ENCODE data around the gene AGTPBP1. TPM values are rescaled to one million over a fixed set of nuclear protein-coding genes. Genes with fewer than 3 reads are reported as not detected.

AGTPBP1 gene
- total and polyA plus RNA-seq, 2 of the 8 experiments (the other 6 are each of a cell fraction or from before 2014, with no cell fraction given), result 13.4 to 65.2 TPM

- no peak for TF ChIP-seq ZNF274 (IDR thresholded peaks at IDR 0.05; ENCODE audit: borderline replicate concordance, extremely low read depth, low read length)
- no peak for TF ChIP-seq SAP30 (IDR thresholded peaks at IDR 0.05; ENCODE audit: insufficient read depth, insufficient replicate concordance, low read length)
- TF ChIP-seq JUND (IDR thresholded peaks at IDR 0.05; ENCODE audit: low read length), result no peak
- TF ChIP-seq NANOG (IDR thresholded peaks at IDR 0.05; ENCODE audit: insufficient read depth, low read depth, low read length, poor library complexity, severe bottlenecking), result no peak
Measured at GRCh38 chr9:85704744-85705143, 37.0 kb downstream of the AGTPBP1 start (continued).

All from H1 (cell line).